ENCODE results near the gene MRPL53.
A peak's percentile ranks its signal among the peaks of the same experiment; 100 is the strongest.

Gene MRPL53

GRCh38 chr2:74499940-74500577 is 27.6 kb upstream of the MRPL53 start:
- H3K4me2 ChIP-seq (ENCODE audit: low read length) = peak overlapping the region; percentile 95
- no peaks in the 10 kb centered on the region for H3K9me3 ChIP-seq (replicated peaks; ENCODE audit: low read length)
- no peak overlapping the region for H3K4me3 ChIP-seq (ENCODE audit: low read length)
- peaks cover 8% of the 10 kb centered on the region for H3K36me3 ChIP-seq (ENCODE audit: insufficient read depth, low read length)
- peaks cover 41% of the 10 kb centered on the region for H3K27me3 ChIP-seq (ENCODE audit: control insufficient read depth, insufficient read depth, low read length)
- no peak overlapping the region for H3K9ac ChIP-seq (ENCODE audit: low read depth, low read length)
- peaks cover 47% of the 10 kb centered on the region for H3K4me1 ChIP-seq (ENCODE audit: control insufficient read depth, insufficient read depth, low read length)

GRCh38 chr2:74499267-74499939 is 26.9 kb upstream of the MRPL53 start, which contains the start of gene LBX2:
LBX2 (minus strand) TSS chr2:74499603; CDS start chr2:74499537, 66 bp downstream.
- peak within 1 kb of the TSS; percentile 7 for H3K9ac ChIP-seq (ENCODE audit: low read depth, low read length)
- no peaks in the 10 kb centered on the region for H3K9me3 ChIP-seq (replicated peaks; ENCODE audit: low read length)
- peaks cover 41% of the 10 kb centered on the region for H3K27me3 ChIP-seq (ENCODE audit: control insufficient read depth, insufficient read depth, low read length)
- H3K4me2 ChIP-seq (ENCODE audit: low read length) = peak within 1 kb of the TSS; percentile 95
- H3K36me3 ChIP-seq (ENCODE audit: insufficient read depth, low read length) = peaks cover 6% of the 10 kb centered on the region
- peaks cover 46% of the 10 kb centered on the region for H3K4me1 ChIP-seq (ENCODE audit: control insufficient read depth, insufficient read depth, low read length)
- H3K4me3 ChIP-seq (ENCODE audit: low read length) = peak within 1 kb of the TSS; percentile 67

- no peaks in the 10 kb centered on the region for H3K9me3 ChIP-seq (replicated peaks; ENCODE audit: low read length)
- peak overlapping the region; percentile 7 for H3K9ac ChIP-seq (ENCODE audit: low read depth, low read length)
Observed at GRCh38 chr2:74498500-74499266, 26.2 kb upstream of the MRPL53 start.

GRCh38 chr2:74497777-74498499 is 25.5 kb upstream of the MRPL53 start:
- Histone ChIP-seq H3K27me3 (ENCODE audit: control insufficient read depth, insufficient read depth, low read length) (peaks cover 41% of the 10 kb centered on the region), H3K4me3 (ENCODE audit: low read length) (peak overlapping the region; percentile 67), H3K36me3 (ENCODE audit: insufficient read depth, low read length) (peaks cover 20% of the 10 kb centered on the region), H3K4me1 (ENCODE audit: control insufficient read depth, insufficient read depth, low read length) (peaks cover 38% of the 10 kb centered on the region), H3K4me2 (ENCODE audit: low read length) (peak overlapping the region; percentile 95), H3K9ac (ENCODE audit: low read depth, low read length) (no peak overlapping the region), H3K9me3 (replicated peaks; ENCODE audit: low read length) (no peaks in the 10 kb centered on the region)

More at GRCh38 chr2:74498500-74499266, 26.2 kb upstream of the MRPL53 start:
- Histone ChIP-seq H3K4me1 (ENCODE audit: control insufficient read depth, insufficient read depth, low read length) (peaks cover 42% of the 10 kb centered on the region), H3K27me3 (ENCODE audit: control insufficient read depth, insufficient read depth, low read length) (peaks cover 41% of the 10 kb centered on the region), H3K4me2 (ENCODE audit: low read length) (peak overlapping the region; percentile 95), H3K4me3 (ENCODE audit: low read length) (peak overlapping the region; percentile 67), H3K36me3 (ENCODE audit: insufficient read depth, low read length) (peaks cover 13% of the 10 kb centered on the region)

GRCh38 chr2:74496997-74497776 is 24.7 kb upstream of the MRPL53 start:
- no peak overlapping the region for H3K4me3 ChIP-seq (ENCODE audit: low read length)
- peaks cover 31% of the 10 kb centered on the region for H3K4me1 ChIP-seq (ENCODE audit: control insufficient read depth, insufficient read depth, low read length)
- no peaks in the 10 kb centered on the region for H3K9me3 ChIP-seq (replicated peaks; ENCODE audit: low read length)
- no peak overlapping the region for H3K9ac ChIP-seq (ENCODE audit: low read depth, low read length)
- H3K27me3 ChIP-seq (ENCODE audit: control insufficient read depth, insufficient read depth, low read length) = peaks cover 41% of the 10 kb centered on the region
- peaks cover 26% of the 10 kb centered on the region for H3K36me3 ChIP-seq (ENCODE audit: insufficient read depth, low read length)
- peak overlapping the region; percentile 95 for H3K4me2 ChIP-seq (ENCODE audit: low read length)

- Histone ChIP-seq H3K4me3 (ENCODE audit: low read length) (no peak overlapping the region), H3K4me2 (ENCODE audit: low read length) (no peak overlapping the region), H3K36me3 (ENCODE audit: insufficient read depth, low read length) (peaks cover 44% of the 10 kb centered on the region), H3K4me1 (ENCODE audit: control insufficient read depth, insufficient read depth, low read length) (peaks cover 29% of the 10 kb centered on the region), H3K9ac (ENCODE audit: low read depth, low read length) (no peak overlapping the region), H3K27me3 (ENCODE audit: control insufficient read depth, insufficient read depth, low read length) (peaks cover 32% of the 10 kb centered on the region), H3K9me3 (replicated peaks; ENCODE audit: low read length) (no peaks in the 10 kb centered on the region)
Observed at GRCh38 chr2:74495440-74495839, 23.0 kb upstream of the MRPL53 start.

- Histone ChIP-seq H3K4me1 (ENCODE audit: control insufficient read depth, insufficient read depth, low read length) (peaks cover 17% of the 10 kb centered on the region), H3K27me3 (ENCODE audit: control insufficient read depth, insufficient read depth, low read length) (peaks cover 15% of the 10 kb centered on the region), H3K4me3 (ENCODE audit: low read length) (no peak overlapping the region), H3K9me3 (replicated peaks; ENCODE audit: low read length) (no peaks in the 10 kb centered on the region), H3K4me2 (ENCODE audit: low read length) (no peak overlapping the region), H3K36me3 (ENCODE audit: insufficient read depth, low read length) (peaks cover 46% of the 10 kb centered on the region), H3K9ac (ENCODE audit: low read depth, low read length) (no peak overlapping the region)
Observed at GRCh38 chr2:74493546-74493945, 21.1 kb upstream of the MRPL53 start.

GRCh38 chr2:74491648-74492544 is 19.4 kb upstream of the MRPL53 start:
- peaks cover 46% of the 10 kb centered on the region for H3K36me3 ChIP-seq (ENCODE audit: insufficient read depth, low read length)

GRCh38 chr2:74489906-74490305 is 17.4 kb upstream of the MRPL53 start:
- peaks cover 5% of the 10 kb centered on the region for H3K4me1 ChIP-seq (ENCODE audit: control insufficient read depth, insufficient read depth, low read length)
- no peak overlapping the region for H3K4me3 ChIP-seq (ENCODE audit: low read length)
- no peak overlapping the region for H3K9ac ChIP-seq (ENCODE audit: low read depth, low read length)
- no peaks in the 10 kb centered on the region for H3K27me3 ChIP-seq (ENCODE audit: control insufficient read depth, insufficient read depth, low read length)
- no peak overlapping the region for H3K4me2 ChIP-seq (ENCODE audit: low read length)
- H3K36me3 ChIP-seq (ENCODE audit: insufficient read depth, low read length) = peaks cover 47% of the 10 kb centered on the region
- H3K9me3 ChIP-seq (replicated peaks; ENCODE audit: low read length) = no peaks in the 10 kb centered on the region

More at GRCh38 chr2:74491648-74492544, 19.4 kb upstream of the MRPL53 start:
- no peaks in the 10 kb centered on the region for H3K27me3 ChIP-seq (ENCODE audit: control insufficient read depth, insufficient read depth, low read length)
- peaks cover 5% of the 10 kb centered on the region for H3K4me1 ChIP-seq (ENCODE audit: control insufficient read depth, insufficient read depth, low read length)
- H3K9me3 ChIP-seq (replicated peaks; ENCODE audit: low read length) = no peaks in the 10 kb centered on the region
- H3K4me3 ChIP-seq (ENCODE audit: low read length) = no peak overlapping the region
- H3K4me2 ChIP-seq (ENCODE audit: low read length) = no peak overlapping the region
- H3K9ac ChIP-seq (ENCODE audit: low read depth, low read length) = no peak overlapping the region
